GM19397 (cell line): ENCODE measurements around the gene ICAM5.
"Not testable (repeated sequence)": the region's sequence is repeated elsewhere in the genome, so short reads cannot be mapped to it uniquely, and the experiment has no call there.

Source experiments
- ATAC-seq: cut with Tn5 transposase; IDR thresholded peaks from one replicate; pipeline ENCODE4 v1.9.1; 2021; ENCODE audit warnings: mild to moderate bottlenecking, moderate library complexity; ENCODE audit not compliant: unreplicated experiment

The ICAM5 gene

GRCh38 chr19:10269333-10270179, 20.2 kb upstream of the ICAM5 start:
- ATAC-seq = no peak

GRCh38 chr19:10270180-10270615, 19.6 kb upstream of the ICAM5 start:
- ATAC-seq = no peak

GRCh38 chr19:10270616-10271394, 18.9 kb upstream of the ICAM5 start, which contains the start of gene ICAM1:
TSS of gene ICAM1 (plus strand) at chr19:10271120. CDS start at chr19:10271160, 40 bp downstream.
- ATAC-seq = peak; percentile 48

GRCh38 chr19:10271543-10272086, 18.1 kb upstream of the ICAM5 start:
- ATAC-seq = peak; percentile 33

- no peak for ATAC-seq
Observed at GRCh38 chr19:10274589-10274988, 15.2 kb upstream of the ICAM5 start.

GRCh38 chr19:10277795-10278589, 11.8 kb upstream of the ICAM5 start:
- ATAC-seq = no peak

DNA sequence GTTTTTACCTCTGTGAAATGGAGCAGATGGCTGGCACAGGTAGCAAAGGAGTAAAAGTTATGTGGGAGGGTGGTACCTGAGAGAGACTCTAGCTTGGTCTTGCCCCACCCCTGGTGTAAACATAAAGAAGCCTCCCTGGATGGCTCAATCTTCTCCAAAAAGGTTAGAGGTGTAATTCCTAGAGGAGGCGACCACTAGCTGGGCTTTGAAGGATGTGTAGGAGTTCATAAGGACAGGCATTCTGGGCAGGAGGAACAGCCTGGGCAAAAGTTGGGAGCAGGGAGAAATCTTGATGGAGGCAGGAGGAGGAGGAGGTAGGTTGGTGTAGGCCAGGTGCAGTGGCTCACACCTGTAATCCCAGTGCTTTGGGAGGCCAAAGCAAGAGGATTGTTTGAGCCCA, 10.8 kb upstream of the ICAM5 start:
- no peak for ATAC-seq

DNA sequence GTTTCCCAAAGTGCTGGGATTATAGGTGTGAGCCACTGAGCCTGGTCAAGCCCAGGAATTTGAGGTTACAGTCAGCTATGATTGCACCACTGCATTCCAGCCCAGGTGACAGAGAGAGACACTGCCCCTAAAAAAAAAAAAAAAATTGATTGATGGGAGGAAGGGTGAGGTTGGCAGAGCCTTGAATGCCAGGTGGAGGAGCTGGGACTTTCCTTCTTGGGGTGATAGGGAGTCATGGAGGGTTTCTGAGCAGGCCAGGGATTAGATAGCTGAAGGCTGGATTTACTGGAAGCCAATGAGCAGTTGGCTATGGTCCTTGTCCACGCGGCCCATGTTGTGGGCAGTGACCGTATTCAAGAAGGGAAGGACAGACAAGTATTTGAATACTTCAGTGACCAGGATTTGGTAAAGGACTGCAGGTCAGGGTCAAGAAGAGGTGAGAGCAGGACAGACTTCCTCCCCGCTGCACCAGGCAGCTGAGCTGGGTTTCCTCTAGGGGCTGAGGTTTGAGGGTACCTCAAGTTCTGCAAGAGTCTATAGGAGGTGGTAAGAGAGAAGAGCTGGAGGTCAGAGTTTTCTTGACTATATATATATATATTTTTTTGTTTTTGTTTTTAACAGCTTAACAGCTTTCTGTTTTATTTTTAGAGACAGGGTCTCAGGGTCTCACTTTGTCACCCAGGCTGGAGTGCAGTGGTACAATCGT, 9.9 kb upstream of the ICAM5 start:
- ATAC-seq = no peak

DNA sequence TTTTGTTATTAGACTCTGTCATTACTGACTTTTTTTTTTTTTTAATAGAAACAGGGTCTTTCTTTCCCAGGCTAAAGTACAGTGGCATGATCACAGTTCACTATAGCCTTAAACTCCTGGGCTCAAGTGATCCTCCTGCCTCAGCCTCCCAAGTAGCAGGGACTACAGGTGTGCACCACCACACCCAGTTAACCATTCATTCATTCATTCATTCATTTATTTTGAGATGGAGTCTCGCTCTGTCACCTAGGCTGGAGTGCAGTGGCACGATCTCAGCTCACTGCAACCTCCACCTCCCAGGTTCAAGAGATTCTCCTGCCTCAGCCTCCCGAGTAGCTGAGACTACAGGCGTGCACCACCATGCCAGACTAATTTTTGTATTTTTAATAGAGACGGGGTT, 7.7 kb upstream of the ICAM5 start:
- not testable (repeated sequence) for ATAC-seq

- ATAC-seq = no peak
Observed at GRCh38 chr19:10283301-10284064, 6.3 kb upstream of the ICAM5 start.

DNA sequence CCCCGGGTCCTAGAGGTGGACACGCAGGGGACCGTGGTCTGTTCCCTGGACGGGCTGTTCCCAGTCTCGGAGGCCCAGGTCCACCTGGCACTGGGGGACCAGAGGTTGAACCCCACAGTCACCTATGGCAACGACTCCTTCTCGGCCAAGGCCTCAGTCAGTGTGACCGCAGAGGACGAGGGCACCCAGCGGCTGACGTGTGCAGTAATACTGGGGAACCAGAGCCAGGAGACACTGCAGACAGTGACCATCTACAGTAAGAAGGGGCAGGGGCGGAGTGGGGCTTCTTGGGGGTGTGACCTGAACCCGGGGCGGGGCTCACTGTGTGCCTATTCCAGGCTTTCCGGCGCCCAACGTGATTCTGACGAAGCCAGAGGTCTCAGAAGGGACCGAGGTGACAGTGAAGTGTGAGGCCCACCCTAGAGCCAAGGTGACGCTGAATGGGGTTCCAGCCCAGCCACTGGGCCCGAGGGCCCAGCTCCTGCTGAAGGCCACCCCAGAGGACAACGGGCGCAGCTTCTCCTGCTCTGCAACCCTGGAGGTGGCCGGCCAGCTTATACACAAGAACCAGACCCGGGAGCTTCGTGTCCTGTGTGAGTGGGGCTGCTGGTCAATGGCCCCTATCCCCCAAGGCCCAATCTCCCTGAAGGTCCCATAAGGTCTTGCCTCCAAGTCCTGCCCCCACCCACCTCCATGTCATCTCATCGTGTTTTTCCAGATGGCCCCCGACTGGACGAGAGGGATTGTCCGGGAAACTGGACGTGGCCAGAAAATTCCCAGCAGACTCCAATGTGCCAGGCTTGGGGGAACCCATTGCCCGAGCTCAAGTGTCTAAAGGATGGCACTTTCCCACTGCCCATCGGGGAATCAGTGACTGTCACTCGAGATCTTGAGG, 5.4 kb upstream of the ICAM5 start:
- ATAC-seq = no peak

GRCh38 chr19:10284960-10285278, 4.8 kb upstream of the ICAM5 start:
- no peak for ATAC-seq

DNA sequence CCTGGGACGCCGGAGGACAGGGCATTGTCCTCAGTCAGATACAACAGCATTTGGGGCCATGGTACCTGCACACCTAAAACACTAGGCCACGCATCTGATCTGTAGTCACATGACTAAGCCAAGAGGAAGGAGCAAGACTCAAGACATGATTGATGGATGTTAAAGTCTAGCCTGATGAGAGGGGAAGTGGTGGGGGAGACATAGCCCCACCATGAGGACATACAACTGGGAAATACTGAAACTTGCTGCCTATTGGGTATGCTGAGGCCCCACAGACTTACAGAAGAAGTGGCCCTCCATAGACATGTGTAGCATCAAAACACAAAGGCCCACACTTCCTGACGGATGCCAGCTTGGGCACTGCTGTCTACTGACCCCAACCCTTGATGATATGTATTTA, 4.4 kb upstream of the ICAM5 start:
- no peak for ATAC-seq

- ATAC-seq = no peak
Observed at GRCh38 chr19:10286803-10287737, 2.7 kb upstream of the ICAM5 start, which contains the start of gene ICAM4. TSS of gene ICAM4 (plus strand) at chr19:10286955. CDS start at chr19:10287013, 58 bp downstream.

DNA sequence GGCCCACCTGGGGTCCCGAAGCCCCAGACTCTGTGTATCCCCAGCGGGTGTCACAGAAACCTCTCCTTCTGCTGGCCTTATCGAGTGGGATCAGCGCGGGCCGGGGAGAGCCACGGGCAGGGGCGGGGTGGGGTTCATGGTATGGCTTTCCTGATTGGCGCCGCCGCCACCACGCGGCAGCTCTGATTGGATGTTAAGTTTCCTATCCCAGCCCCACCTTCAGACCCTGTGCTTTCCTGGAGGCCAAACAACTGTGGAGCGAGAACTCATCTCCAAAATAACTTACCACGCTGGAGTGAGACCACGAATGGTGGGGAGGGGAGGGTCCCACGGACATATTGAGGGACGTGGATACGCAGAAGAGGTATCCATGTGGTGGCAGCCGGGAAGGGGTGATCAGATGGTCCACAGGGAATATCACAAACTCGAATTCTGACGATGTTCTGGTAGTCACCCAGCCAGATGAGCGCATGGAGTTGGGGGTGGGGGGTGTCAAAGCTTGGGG, 1.0 kb upstream of the ICAM5 start:
- no peak for ATAC-seq

DNA sequence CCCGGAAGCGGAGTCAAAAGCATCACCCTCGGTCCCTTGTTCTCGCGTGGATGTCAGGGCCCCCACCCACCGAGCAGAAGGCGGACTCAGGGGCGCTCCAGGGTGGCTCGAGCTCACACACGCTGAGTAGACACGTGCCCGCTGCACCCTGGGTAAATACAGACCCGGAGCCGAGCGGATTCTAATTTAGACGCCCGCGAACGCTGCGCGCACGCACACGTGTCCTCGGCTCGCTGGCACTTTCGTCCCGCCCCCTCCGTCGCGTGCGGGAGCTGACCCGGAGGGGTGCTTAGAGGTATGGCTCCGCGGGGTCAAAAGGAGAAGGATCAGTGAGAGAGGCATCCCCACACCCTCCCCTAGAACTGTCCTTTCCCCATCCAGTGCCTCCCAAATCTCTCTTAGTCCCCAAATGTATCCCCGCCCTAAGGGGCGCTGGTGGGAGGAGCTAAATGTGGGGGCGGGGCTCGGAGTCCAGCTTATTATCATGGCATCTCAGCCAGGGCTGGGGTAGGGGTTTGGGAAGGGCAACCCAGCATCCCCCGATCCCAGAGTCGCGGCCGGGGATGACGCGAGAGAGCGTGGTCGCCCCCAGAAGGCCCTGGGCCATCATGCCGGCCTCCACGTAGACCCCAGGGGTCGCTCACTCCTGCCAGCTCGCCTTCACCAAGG, 451 bp upstream of the ICAM5 start:
- no peak for ATAC-seq
